Measurements from ENCODE around the gene MCM8.

DNA sequence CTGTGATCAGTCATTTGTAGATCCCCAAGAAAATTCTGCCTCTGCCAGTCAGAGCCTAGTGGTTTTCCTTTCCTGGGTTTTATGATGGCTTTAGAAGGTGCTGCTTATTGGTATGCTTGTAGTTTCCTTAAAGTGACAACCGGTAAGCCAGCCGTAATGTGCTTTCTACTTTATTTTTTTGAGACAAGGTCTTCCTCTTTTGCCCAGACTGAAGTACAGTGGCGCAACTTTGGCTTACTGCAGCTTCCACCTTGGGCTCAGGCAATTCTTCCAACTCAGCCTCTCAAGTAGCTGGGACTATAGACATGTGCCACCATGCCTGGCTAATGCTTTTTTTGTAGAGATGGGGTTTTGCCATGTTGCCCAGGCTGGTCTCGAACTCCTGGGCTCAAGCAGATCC, 23.5 kb downstream of the MCM8 start:
- TF ChIP-seq TARDBP (IDR thresholded peaks at IDR 0.05) (no peak), CBX8 (IDR thresholded peaks at IDR 0.05; ENCODE audit: borderline replicate concordance, extremely low read depth, low read depth, low read length, poor library complexity, severe bottlenecking) (no peak), KAT8 (IDR thresholded peaks at IDR 0.05; ENCODE audit: low read depth) (no peak), BRCA1 (IDR thresholded peaks at IDR 0.05) (no peak), BRCA1 (CRISPR knock-in tag; IDR thresholded peaks at IDR 0.05) (no peak), HOXB6 (CRISPR knock-in tag; IDR thresholded peaks at IDR 0.05; ENCODE audit: borderline replicate concordance) (no peak), NCOA2 (IDR thresholded peaks at IDR 0.05; ENCODE audit: partially characterized antibody in 2 of 2) (no peak), ZNF253 (CRISPR knock-in tag; conservative IDR thresholded peaks at IDR 0.05) (no peak), GATAD2A (IDR thresholded peaks at IDR 0.05) (no peak), TCF7L2 (IDR thresholded peaks at IDR 0.05; ENCODE audit: low read depth, low read length) (no peak), SMARCA5 (IDR thresholded peaks at IDR 0.05) (no peak)
- TF ChIP-seq, protein P1, sequence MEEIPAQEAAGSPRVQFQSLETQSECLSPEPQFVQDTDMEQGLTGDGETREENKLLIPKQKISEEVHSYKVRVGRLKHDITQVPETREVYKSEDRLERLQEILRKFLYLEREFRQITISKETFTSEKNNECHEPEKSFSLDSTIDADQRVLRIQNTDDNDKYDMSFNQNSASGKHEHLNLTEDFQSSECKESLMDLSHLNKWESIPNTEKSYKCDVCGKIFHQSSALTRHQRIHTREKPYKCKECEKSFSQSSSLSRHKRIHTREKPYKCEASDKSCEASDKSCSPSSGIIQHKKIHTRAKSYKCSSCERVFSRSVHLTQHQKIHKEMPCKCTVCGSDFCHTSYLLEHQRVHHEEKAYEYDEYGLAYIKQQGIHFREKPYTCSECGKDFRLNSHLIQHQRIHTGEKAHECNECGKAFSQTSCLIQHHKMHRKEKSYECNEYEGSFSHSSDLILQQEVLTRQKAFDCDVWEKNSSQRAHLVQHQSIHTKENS (CRISPR knock-in tag; IDR thresholded peaks at IDR 0.05): no peak
- TF ChIP-seq, protein P2, sequence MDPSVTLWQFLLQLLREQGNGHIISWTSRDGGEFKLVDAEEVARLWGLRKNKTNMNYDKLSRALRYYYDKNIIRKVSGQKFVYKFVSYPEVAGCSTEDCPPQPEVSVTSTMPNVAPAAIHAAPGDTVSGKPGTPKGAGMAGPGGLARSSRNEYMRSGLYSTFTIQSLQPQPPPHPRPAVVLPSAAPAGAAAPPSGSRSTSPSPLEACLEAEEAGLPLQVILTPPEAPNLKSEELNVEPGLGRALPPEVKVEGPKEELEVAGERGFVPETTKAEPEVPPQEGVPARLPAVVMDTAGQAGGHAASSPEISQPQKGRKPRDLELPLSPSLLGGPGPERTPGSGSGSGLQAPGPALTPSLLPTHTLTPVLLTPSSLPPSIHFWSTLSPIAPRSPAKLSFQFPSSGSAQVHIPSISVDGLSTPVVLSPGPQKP (CRISPR knock-in tag; IDR thresholded peaks at IDR 0.05): no peak
- TF ChIP-seq, protein P3, sequence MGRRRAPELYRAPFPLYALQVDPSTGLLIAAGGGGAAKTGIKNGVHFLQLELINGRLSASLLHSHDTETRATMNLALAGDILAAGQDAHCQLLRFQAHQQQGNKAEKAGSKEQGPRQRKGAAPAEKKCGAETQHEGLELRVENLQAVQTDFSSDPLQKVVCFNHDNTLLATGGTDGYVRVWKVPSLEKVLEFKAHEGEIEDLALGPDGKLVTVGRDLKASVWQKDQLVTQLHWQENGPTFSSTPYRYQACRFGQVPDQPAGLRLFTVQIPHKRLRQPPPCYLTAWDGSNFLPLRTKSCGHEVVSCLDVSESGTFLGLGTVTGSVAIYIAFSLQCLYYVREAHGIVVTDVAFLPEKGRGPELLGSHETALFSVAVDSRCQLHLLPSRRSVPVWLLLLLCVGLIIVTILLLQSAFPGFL (CRISPR knock-in tag; IDR thresholded peaks at IDR 0.05): no peak
